Gastrocnemius medialis (tissue), 4 donors: Measurements from ENCODE around the gene SCD5. TPM values are rescaled to one million over a fixed set of nuclear protein-coding genes. Genes with fewer than 3 reads are reported as not detected.

Experiments used
- ATAC-seq, 2 donors: fragments of 150-250 bp; one replicate each; pipeline ENCODE4 v1.9.1; 2016
- DNase-seq, 2 donors: peaks; one replicate each; pipeline ENCODE4 v3.0.0-alpha.2; 2019
- H3K27ac ChIP-seq, 4 donors: fragments of 200-600 bp; sonication (generic); 1 replicate in 1 of 4; 2 replicates in 3 of 4; pipeline ENCODE4 v1.5.1; 2016 to 2018; ENCODE audit warnings: mild to moderate bottlenecking in 2 of 4, moderate library complexity in 1 of 4
- H3K27me3 ChIP-seq, 3 donors: fragments of 200-600 bp; sonication (generic) in 2 of 3; 1 replicate in 1 of 3; 2 replicates in 2 of 3; pipeline versions ENCODE4 v1.5.1 to v1.6.0; 2016 to 2019; ENCODE audit warnings: mild to moderate bottlenecking in 1 of 3, moderate library complexity in 1 of 3
- H3K36me3 ChIP-seq, 2 donors: fragments of 200-600 bp; sonication (generic) in 1 of 2; one replicate each; pipeline ENCODE4 v1.5.1; 2017 to 2018
- H3K4me1 ChIP-seq, 2 donors: fragments of 200-600 bp; sonication (generic) in 1 of 2; one replicate each; pipeline ENCODE4 v1.5.1; 2016 to 2017; ENCODE audit warnings: mild to moderate bottlenecking in 2 of 2
- H3K4me3 ChIP-seq, 4 donors: fragments of 200-600 bp; sonication (generic) in 3 of 4; 1 replicate in 1 of 4; 2 replicates in 3 of 4; pipeline ENCODE4 v1.5.1; 2016 to 2019; ENCODE audit warnings: mild to moderate bottlenecking in 2 of 4
- H3K9me3 ChIP-seq, 3 donors: fragments of 200-600 bp; sonication (generic) in 2 of 3; 1 replicate in 1 of 3; 2 replicates in 2 of 3; pipeline ENCODE4 v1.5.1; 2016 to 2019
- POLR2A ChIP-seq, 2 donors: fragments of 450-650 bp; IDR thresholded peaks; one replicate each; pipeline ENCODE4 v1.6.1; 2017; ENCODE audit warnings: antibody characterized with exemption in 2 of 2, mild to moderate bottlenecking in 2 of 2, moderate library complexity in 2 of 2
- in situ Hi-C, 4 donors: fragments of 200-750 bp; cut with MboI; loops; one replicate each; pipeline versions ENCODE4 v1.15.0 to v1.8.0; 2017; ENCODE audit warnings: low sequenced_read_pairs in 4 of 4
- intact Hi-C: fragments of 100-400 bp; cut with DNase I; formaldehyde crosslinking; loops from one replicate; pipeline ENCODE4 v1.15.1; 2023; ENCODE audit warnings: low total_unique reads
- total RNA-seq, 4 donors: library from RNA; depleted of rRNA; stranded (reverse); fragments of >200 nt; gene quantifications; one replicate each; pipeline versions ENCODE4 v1.1.0 to v1.2.3, GENCODE V29; 2016
- TF ChIP-seq, protein P1 (sequence below), 5 experiments: fragments of 450-650 bp in 3 of 5; fragments of 200-600 bp in 2 of 5; sonication (generic) in 2 of 5; IDR thresholded peaks in 4 of 5; conservative IDR thresholded peaks in 1 of 5; 1 replicate in 4 of 5; 2 replicates in 1 of 5; pipeline ENCODE4 v1.5.1; 2016 to 2019; ENCODE audit warnings: antibody characterized with exemption in 5 of 5, mild to moderate bottlenecking in 3 of 5, moderate library complexity in 3 of 5

Gene SCD5
- total RNA-seq, 4 donors from 2014 or later = 0.68 to 2.4 (median 1.4) TPM

DNA sequence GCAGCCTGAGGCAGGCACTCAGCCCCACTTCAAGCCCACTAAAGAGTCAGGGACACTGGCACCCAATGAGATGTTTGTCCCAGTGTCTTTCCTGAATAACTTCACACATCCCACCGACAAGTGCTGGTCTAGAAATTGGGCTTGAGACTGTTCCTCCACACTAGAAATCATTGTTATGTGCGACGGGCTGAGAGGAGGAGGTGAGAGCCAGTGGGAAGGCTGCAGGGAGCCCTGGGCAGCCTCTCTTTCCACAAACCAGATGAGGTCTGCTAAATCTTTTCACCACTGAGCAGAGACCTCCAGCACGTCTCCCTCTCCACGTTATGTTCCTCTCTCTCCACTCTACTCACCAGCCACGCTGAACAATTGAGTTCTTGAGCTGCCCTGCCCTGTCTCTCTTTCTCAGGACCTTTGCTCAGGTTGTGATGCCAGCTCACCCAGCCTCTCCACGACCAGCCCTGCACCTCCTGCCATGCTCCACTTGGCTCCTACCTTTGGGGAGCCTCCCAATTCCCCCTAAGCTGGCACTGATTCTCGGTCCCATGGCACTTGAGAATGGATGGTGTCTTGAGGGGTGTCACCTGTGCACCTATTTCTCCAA is 8.4 kb downstream of the SCD5 start:
- Histone ChIP-seq H3K4me3 (no peak overlapping the region), H3K4me1 (no peaks in the 10 kb centered on the region), H3K27me3 (peaks cover 0 to 4% (median 0%) of the 10 kb centered on the region in 3 donors), H3K27ac (no peak overlapping the region), H3K9me3 (no peaks in the 10 kb centered on the region), H3K36me3 (no peaks in the 10 kb centered on the region)
- DNase-seq = no peak
- ATAC-seq = no peak
- intact Hi-C loops = no loop called here
- TF ChIP-seq, protein P1, sequence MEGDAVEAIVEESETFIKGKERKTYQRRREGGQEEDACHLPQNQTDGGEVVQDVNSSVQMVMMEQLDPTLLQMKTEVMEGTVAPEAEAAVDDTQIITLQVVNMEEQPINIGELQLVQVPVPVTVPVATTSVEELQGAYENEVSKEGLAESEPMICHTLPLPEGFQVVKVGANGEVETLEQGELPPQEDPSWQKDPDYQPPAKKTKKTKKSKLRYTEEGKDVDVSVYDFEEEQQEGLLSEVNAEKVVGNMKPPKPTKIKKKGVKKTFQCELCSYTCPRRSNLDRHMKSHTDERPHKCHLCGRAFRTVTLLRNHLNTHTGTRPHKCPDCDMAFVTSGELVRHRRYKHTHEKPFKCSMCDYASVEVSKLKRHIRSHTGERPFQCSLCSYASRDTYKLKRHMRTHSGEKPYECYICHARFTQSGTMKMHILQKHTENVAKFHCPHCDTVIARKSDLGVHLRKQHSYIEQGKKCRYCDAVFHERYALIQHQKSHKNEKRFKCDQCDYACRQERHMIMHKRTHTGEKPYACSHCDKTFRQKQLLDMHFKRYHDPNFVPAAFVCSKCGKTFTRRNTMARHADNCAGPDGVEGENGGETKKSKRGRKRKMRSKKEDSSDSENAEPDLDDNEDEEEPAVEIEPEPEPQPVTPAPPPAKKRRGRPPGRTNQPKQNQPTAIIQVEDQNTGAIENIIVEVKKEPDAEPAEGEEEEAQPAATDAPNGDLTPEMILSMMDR (IDR thresholded peaks at IDR 0.05 in 4 of 5, conservative IDR thresholded peaks at IDR 0.05 in 1 of 5) = no peak
- TF ChIP-seq POLR2A (IDR thresholded peaks at IDR 0.05) = no peak
- in situ Hi-C loops = no loop called here

DNA sequence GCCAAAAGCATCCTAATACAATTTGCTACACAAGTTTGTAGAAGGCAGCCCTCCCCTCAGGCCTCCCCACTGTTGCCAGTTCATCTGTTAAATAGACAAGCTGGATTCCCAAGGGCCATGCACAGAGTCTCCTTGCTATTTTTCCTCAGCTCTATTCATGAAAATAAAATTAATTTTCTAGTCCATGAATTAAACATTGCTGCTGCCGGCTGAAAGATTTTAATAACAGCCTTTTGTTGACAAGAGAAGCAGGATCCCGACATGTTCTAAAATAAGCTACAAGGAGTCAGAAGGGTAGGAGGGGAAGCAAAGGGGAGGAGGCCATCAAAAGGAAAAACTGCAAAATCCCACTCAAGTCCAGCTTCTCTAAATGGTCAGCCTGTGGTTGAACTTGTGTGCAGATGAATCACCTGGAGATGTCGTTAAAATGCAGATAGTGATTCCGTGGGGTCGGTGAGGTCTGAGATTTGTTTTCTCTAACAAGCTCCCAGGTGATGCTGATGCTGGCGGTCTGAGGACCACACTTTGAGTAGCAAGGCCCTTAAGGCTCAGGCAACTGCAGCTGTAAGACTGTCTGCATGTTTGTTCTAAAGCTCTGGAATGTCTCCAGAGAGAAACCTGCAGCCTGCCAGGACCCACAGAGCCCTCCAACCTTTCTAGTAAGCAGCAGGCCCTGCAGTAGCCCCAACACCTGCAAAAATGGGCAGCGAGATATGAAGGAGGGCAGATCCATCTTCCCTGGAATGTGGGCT is 9.4 kb downstream of the SCD5 start:
- no peak overlapping the region for H3K27ac ChIP-seq
- in situ Hi-C loops (no loop called here), intact Hi-C loops (no loop called here)
- H3K4me3 ChIP-seq = no peak overlapping the region
- no peaks in the 10 kb centered on the region for H3K36me3 ChIP-seq
- no peaks in the 10 kb centered on the region for H3K9me3 ChIP-seq
- no peak for TF ChIP-seq POLR2A (IDR thresholded peaks at IDR 0.05)
- TF ChIP-seq, protein P1 (IDR thresholded peaks at IDR 0.05 in 4 of 5, conservative IDR thresholded peaks at IDR 0.05 in 1 of 5) = no peak
- no peak for DNase-seq
- no peaks in the 10 kb centered on the region for H3K4me1 ChIP-seq
- H3K27me3 ChIP-seq = peaks cover 0 to 4% (median 0%) of the 10 kb centered on the region in 3 donors
- no peak for ATAC-seq

DNA sequence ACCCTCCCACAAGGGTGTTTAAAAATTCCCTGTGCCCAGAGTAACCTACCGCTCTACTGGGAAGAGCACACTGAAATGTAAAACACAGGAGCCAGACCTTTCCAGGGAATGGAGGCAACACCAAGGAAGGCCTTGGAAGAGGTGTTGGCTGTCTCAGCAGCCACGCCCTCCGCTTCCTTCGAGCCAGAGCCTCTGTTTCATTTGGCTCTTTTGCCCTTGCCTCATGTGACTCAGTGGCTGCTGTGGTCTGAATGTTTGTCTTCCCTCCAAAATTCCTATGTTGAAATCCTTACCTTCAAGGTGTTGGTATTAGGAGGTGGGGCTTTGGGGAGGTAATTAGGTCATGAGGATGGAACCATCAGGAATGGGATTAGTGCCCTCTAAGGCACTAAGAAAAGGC is 11.3 kb downstream of the SCD5 start:
- peaks cover 0 to 4% (median 0%) of the 10 kb centered on the region in 3 donors for H3K27me3 ChIP-seq
- no peak overlapping the region for H3K27ac ChIP-seq
- H3K4me3 ChIP-seq = no peak overlapping the region
- no peak for TF ChIP-seq POLR2A (IDR thresholded peaks at IDR 0.05)
- TF ChIP-seq, protein P1 (IDR thresholded peaks at IDR 0.05 in 4 of 5, conservative IDR thresholded peaks at IDR 0.05 in 1 of 5) = no peak
- intact Hi-C loops = no loop called here
- DNase-seq (no peak), ATAC-seq (no peak)
- H3K36me3 ChIP-seq = no peaks in the 10 kb centered on the region
- in situ Hi-C loops = no loop called here
- H3K4me1 ChIP-seq = no peaks in the 10 kb centered on the region
- no peaks in the 10 kb centered on the region for H3K9me3 ChIP-seq

DNA sequence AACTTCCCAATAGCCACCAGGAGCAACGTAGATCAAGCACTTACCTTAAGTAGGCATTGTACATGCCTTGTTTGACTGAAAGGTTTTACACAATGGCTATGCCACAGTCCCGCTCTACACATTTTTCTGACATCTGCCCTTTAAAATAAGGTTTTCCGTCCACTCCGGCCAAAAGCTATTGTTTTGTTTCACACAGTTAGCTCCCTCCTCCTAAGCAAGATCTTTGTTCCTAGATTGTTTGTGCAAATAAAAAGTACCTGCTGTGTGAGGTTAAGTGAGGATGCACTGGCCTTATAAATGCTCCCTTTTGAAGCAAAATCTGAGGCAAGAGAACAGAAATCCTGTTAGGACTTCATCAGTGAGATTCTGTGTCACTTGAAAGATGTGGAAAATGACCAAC is 11.8 kb downstream of the SCD5 start:
- Histone ChIP-seq H3K9me3 (no peaks in the 10 kb centered on the region), H3K4me3 (no peak overlapping the region), H3K4me1 (no peaks in the 10 kb centered on the region), H3K36me3 (no peaks in the 10 kb centered on the region), H3K27ac (no peak overlapping the region), H3K27me3 (peaks cover 0 to 4% (median 0%) of the 10 kb centered on the region in 3 donors)
- no peak for TF ChIP-seq POLR2A (IDR thresholded peaks at IDR 0.05)
- TF ChIP-seq, protein P1 (IDR thresholded peaks at IDR 0.05 in 4 of 5, conservative IDR thresholded peaks at IDR 0.05 in 1 of 5) = no peak
- ATAC-seq (no peak), DNase-seq (no peak)
- in situ Hi-C loops (no loop called here), intact Hi-C loops (no loop called here)
